OCI-LY3 (cell line): ENCODE results near the gene TENT5C.

Experiments used
- H2AFZ ChIP-seq: fragments of 200-600, 300-600 bp; shearing (Covaris generic); 2 replicates; pipeline ENCODE4 v1.6.0; 2014; ENCODE audit warnings: antibody characterized with exemption, low read depth, low read length
- H3K27ac ChIP-seq: fragments of 200-600, 300-600 bp; sonication (generic); 2 replicates; pipeline ENCODE4 v1.5.1; 2014; ENCODE audit warnings: mild to moderate bottlenecking, low read length, moderate library complexity, mixed read lengths
- H3K27me3 ChIP-seq: fragments of 200-600, 300-600 bp; sonication (generic); 2 replicates; pipeline ENCODE4 v1.6.1; 2014; ENCODE audit warnings: low read depth, low read length, mixed read lengths
- H3K36me3 ChIP-seq: fragments of 200-600, 300-600 bp; sonication (generic); replicated peaks from 2 replicates; pipeline ENCODE3; 2014; ENCODE audit warnings: low read depth, low read length, mixed read lengths
- H3K4me1 ChIP-seq: fragments of 300-600, 200-600 bp; sonication (generic); 2 replicates; pipeline ENCODE4 v1.6.1; 2014; ENCODE audit warnings: low read length, mixed read lengths
- H3K4me2 ChIP-seq: fragments of 200-600, 300-600 bp; sonication (generic); 2 replicates; pipeline ENCODE4 v1.6.1; 2014; ENCODE audit warnings: low read length, mixed read lengths
- H3K4me3 ChIP-seq: fragments of 300-600, 200-600 bp; sonication (generic); 2 replicates; pipeline ENCODE4 v1.5.1; 2014; ENCODE audit warnings: antibody characterized with exemption, mild to moderate bottlenecking, low read length, moderate library complexity
- H3K79me2 ChIP-seq: fragments of 300-600, 200-600 bp; shearing (Covaris generic); 2 replicates; pipeline ENCODE4 v1.6.1; 2014; ENCODE audit warnings: mild to moderate bottlenecking, low read length, mixed read lengths
- H3K9ac ChIP-seq: fragments of 300-600, 200-600 bp; shearing (Covaris generic); 2 replicates; pipeline ENCODE4 v1.6.0; 2014; ENCODE audit warnings: mild to moderate bottlenecking, low read length, moderate library complexity
- H3K9me3 ChIP-seq: fragments of 200-600, 300-600 bp; shearing (Covaris generic); 2 replicates; pipeline ENCODE4 v1.6.1; 2014; ENCODE audit warnings: low read length, mixed read lengths; ENCODE audit not compliant: insufficient read depth
- H4K20me1 ChIP-seq: fragments of 200-600, 300-600 bp; sonication (generic); 2 replicates; pipeline ENCODE4 v1.6.1; 2016; ENCODE audit warnings: low read length, mixed read lengths; ENCODE audit not compliant: insufficient read depth
- EZH2phosphoT487 ChIP-seq: fragments of 200-600 bp; shearing (Covaris generic); IDR thresholded peaks from 2 replicates; pipeline ENCODE4 v1.6.1; 2018; ENCODE audit warnings: antibody characterized with exemption, mixed run types, low read depth
- TF ChIP-seq, protein P1 (sequence below): fragments of 200-600, 300-600 bp; sonication (generic); IDR thresholded peaks from 2 replicates; pipeline ENCODE4 v1.5.1; 2014; ENCODE audit warnings: antibody characterized with exemption, low read length, low read depth

Gene TENT5C

DNA sequence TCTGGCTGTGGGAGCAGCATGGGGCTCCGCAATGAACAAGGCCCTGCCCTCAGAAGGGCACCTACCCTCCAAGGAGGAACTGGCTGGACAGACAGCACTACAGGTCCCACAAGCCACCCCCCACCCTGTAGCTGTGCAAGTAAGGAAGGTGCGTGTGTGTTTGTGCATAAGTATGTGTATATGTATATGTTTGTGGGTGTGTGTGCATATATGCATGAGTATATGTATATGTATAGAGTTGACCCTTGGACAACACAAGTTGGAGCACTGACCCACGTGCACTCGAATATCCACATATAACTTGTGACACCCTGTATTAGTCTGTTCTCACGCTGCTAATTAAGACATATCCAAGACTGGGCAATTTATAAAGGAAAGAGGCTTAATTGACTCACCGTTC, 22.6 kb upstream of the TENT5C start:
- Histone ChIP-seq H3K27ac (no peak overlapping the region), H2AFZ (no peak overlapping the region), H4K20me1 (no peaks in the 10 kb centered on the region), H3K9ac (no peak overlapping the region), H3K4me1 (no peaks in the 10 kb centered on the region), H3K79me2 (no peaks in the 10 kb centered on the region), H3K4me2 (no peak overlapping the region), H3K27me3 (no peaks in the 10 kb centered on the region), H3K9me3 (no peaks in the 10 kb centered on the region), H3K36me3 (no peaks in the 10 kb centered on the region), H3K4me3 (no peak overlapping the region)
- TF ChIP-seq, protein P1, sequence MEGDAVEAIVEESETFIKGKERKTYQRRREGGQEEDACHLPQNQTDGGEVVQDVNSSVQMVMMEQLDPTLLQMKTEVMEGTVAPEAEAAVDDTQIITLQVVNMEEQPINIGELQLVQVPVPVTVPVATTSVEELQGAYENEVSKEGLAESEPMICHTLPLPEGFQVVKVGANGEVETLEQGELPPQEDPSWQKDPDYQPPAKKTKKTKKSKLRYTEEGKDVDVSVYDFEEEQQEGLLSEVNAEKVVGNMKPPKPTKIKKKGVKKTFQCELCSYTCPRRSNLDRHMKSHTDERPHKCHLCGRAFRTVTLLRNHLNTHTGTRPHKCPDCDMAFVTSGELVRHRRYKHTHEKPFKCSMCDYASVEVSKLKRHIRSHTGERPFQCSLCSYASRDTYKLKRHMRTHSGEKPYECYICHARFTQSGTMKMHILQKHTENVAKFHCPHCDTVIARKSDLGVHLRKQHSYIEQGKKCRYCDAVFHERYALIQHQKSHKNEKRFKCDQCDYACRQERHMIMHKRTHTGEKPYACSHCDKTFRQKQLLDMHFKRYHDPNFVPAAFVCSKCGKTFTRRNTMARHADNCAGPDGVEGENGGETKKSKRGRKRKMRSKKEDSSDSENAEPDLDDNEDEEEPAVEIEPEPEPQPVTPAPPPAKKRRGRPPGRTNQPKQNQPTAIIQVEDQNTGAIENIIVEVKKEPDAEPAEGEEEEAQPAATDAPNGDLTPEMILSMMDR = no peak
- TF ChIP-seq EZH2phosphoT487 = no peak

DNA sequence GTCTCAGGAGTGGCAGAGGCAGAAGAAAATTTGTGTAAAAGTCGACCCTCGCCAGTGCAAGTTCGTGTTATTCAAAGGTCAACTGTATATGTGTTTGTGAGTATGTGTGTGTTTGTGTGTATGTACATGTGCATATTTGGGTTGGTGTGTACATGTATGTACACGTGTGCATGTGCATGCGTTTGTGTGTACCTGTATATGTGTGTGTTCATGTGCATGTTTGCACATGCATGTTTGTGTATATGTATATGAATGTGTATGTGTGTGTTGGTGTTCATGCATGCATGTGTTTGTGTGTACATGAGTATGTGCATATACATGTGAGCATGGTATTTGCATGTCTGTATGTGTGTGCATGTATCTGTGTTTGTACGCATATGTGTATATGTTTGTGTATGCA, 21.7 kb upstream of the TENT5C start:
- no peaks in the 10 kb centered on the region for H3K9me3 ChIP-seq

DNA sequence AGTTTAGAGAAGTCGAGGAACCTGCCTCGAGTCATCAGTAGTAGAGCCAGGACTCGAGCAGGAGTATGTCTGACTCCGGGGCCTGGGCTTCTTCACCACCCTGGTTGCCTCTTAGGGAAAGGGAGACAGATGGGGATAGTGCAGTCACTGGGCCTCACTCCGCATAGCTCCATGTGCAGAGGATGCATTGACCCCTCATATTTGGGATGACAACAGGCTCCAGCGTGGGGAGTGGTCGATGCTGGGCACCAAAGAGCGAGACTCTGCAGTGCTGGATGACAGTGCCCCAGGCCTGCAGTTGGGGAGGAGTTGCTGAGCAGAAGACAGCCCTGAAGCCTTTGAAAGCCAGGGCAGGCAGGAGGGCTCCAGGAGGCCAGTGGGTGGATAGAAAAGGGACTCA, 20.8 kb upstream of the TENT5C start:
- Histone ChIP-seq H3K9me3 (no peaks in the 10 kb centered on the region), H2AFZ (no peak overlapping the region)

More for the DNA sequence above, 21.7 kb upstream of the TENT5C start:
- no peak overlapping the region for H3K9ac ChIP-seq
- H3K4me3 ChIP-seq = no peak overlapping the region
- H3K4me2 ChIP-seq = no peak overlapping the region
- H3K79me2 ChIP-seq = no peaks in the 10 kb centered on the region
- no peaks in the 10 kb centered on the region for H4K20me1 ChIP-seq
- no peak for TF ChIP-seq EZH2phosphoT487
- TF ChIP-seq, protein P1 = no peak
- no peaks in the 10 kb centered on the region for H3K36me3 ChIP-seq
- H3K4me1 ChIP-seq = no peaks in the 10 kb centered on the region
- H3K27me3 ChIP-seq = no peaks in the 10 kb centered on the region
- no peak overlapping the region for H3K27ac ChIP-seq
- no peak overlapping the region for H2AFZ ChIP-seq

DNA sequence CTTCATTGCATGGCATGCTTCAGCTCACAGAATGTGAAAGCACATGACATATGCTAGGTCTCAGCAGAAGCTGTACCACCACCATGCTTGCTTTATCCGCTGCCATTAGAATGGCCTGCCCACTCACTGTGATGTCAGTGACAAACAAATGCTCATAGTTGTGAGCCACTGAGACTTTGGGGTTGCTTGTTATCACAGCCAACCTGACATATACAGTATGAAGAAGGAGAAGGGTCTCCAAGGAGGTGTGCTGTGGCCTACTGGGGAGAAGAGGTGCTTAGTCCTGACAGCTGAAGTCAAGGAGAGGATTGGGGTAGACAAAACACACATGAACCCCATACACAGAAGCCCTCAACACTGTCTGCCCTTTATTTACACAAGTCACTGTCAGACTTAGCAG, 19.5 kb upstream of the TENT5C start:
- Histone ChIP-seq H4K20me1 (no peaks in the 10 kb centered on the region), H3K9ac (no peak overlapping the region), H3K79me2 (no peaks in the 10 kb centered on the region), H2AFZ (no peak overlapping the region), H3K27ac (no peak overlapping the region), H3K4me1 (no peaks in the 10 kb centered on the region), H3K4me3 (no peak overlapping the region), H3K36me3 (no peaks in the 10 kb centered on the region), H3K4me2 (no peak overlapping the region), H3K27me3 (no peaks in the 10 kb centered on the region), H3K9me3 (no peaks in the 10 kb centered on the region)
- TF ChIP-seq EZH2phosphoT487 = no peak
- TF ChIP-seq, protein P1 = no peak

More for the DNA sequence above, 20.8 kb upstream of the TENT5C start:
- Histone ChIP-seq H3K9ac (no peak overlapping the region), H3K4me2 (no peak overlapping the region), H3K36me3 (no peaks in the 10 kb centered on the region), H4K20me1 (no peaks in the 10 kb centered on the region), H3K4me3 (no peak overlapping the region), H3K27me3 (no peaks in the 10 kb centered on the region), H3K27ac (no peak overlapping the region), H3K79me2 (no peaks in the 10 kb centered on the region), H3K4me1 (no peaks in the 10 kb centered on the region)
- TF ChIP-seq, protein P1 = no peak
- no peak for TF ChIP-seq EZH2phosphoT487
